Esophagus (tissue), 2 donors: ENCODE results near the gene MKKS. TPM values are rescaled to one million over a fixed set of nuclear protein-coding genes. Genes with fewer than 3 reads are reported as not detected.
"Not testable (repeated sequence)": the region's sequence is repeated elsewhere in the genome, so short reads cannot be mapped to it uniquely, and the experiment has no call there.

Experiments used
- H3K27ac ChIP-seq, 2 donors: one replicate each; pipeline ENCODE4 v1.5.1; 2013; ENCODE audit warnings: low read depth in 2 of 2, mild to moderate bottlenecking in 2 of 2, inconsistent platforms in 1 of 2, low read length in 1 of 2, moderate library complexity in 1 of 2
- H3K27me3 ChIP-seq, 2 donors: one replicate each; pipeline ENCODE4 v1.6.1; 2013; ENCODE audit warnings: low read length in 2 of 2, control low read depth in 1 of 2, mild to moderate bottlenecking in 1 of 2; ENCODE audit not compliant: insufficient read depth in 2 of 2, control insufficient read depth in 1 of 2
- H3K36me3 ChIP-seq, 2 donors: one replicate each; pipeline ENCODE4 v1.6.1; 2013; ENCODE audit warnings: low read length in 1 of 2; ENCODE audit not compliant: control insufficient read depth in 2 of 2, insufficient read depth in 2 of 2
- H3K4me1 ChIP-seq, 2 donors: one replicate each; pipeline ENCODE4 v1.6.1; 2013; ENCODE audit warnings: low read length in 1 of 2; ENCODE audit not compliant: control insufficient read depth in 2 of 2, insufficient read depth in 2 of 2
- H3K4me3 ChIP-seq, 2 donors: one replicate each; pipeline ENCODE4 v1.5.1; 2013; ENCODE audit warnings: low read length in 2 of 2, mild to moderate bottlenecking in 2 of 2, low read depth in 1 of 2, moderate library complexity in 1 of 2
- H3K9me3 ChIP-seq, 2 donors: one replicate each; pipeline ENCODE4 v1.6.1; 2013; ENCODE audit warnings: mild to moderate bottlenecking in 2 of 2, low read depth in 1 of 2, low read length in 1 of 2, moderate library complexity in 1 of 2; ENCODE audit not compliant: control insufficient read depth in 2 of 2, insufficient read depth in 1 of 2
- WGBS, 2 donors: extraction: QIAGEN DNeasy Blood & Tissue Kit; methylation state at CpG; one replicate each; pipeline ENCODE4 v1.1.7; 2013; 5-methylcytosine and 5-hydroxymethylcytosine counted together
- polyA plus RNA-seq, 2 donors: library from polyadenylated mRNA; stranded (reverse); fragments of 200-250 nt; gene quantifications; one replicate each; pipeline ENCODE4 v1.2.3, GENCODE V29; 2013
- donor health status: healthy with polysubstance abuse.
- donor health status: Bipolar disorder and iron deficiency.

Gene MKKS
- polyA plus RNA-seq, 2 donors, result 9.4 to 11.1 TPM

- Histone ChIP-seq H3K36me3 (peaks cover 3 to 4% of the 10 kb centered on the region in 2 donors), H3K9me3 (no peaks in the 10 kb centered on the region), H3K27ac (no peak overlapping the region), H3K4me3 (no peak overlapping the region), H3K27me3 (no peaks in the 10 kb centered on the region), H3K4me1 (no peaks in the 10 kb centered on the region)
- WGBS, 2 donors, result 82 to 87% methylated on average over 3 of the region's 3 CpGs
These were observed 30.9 kb downstream of the MKKS start for GRCh38 chr20:10402938-10403608.

- no peaks in the 10 kb centered on the region for H3K9me3 ChIP-seq
- no peaks in the 10 kb centered on the region for H3K36me3 ChIP-seq
- no peaks in the 10 kb centered on the region for H3K27me3 ChIP-seq
- H3K4me3 ChIP-seq, result no peak overlapping the region
- H3K27ac ChIP-seq, result no peak overlapping the region
- 75 to 77% methylated on average over 3 of the region's 3 CpGs for WGBS, 2 donors
- no peaks in the 10 kb centered on the region for H3K4me1 ChIP-seq
These were observed 35.1 kb downstream of the MKKS start for GRCh38 chr20:10398834-10399369.

GRCh38 chr20:10394752-10395151 lies 39.3 kb downstream of the MKKS start:
- H3K9me3 ChIP-seq, H3K36me3 ChIP-seq, H3K27ac ChIP-seq, H3K4me3 ChIP-seq, H3K27me3 ChIP-seq, H3K4me1 ChIP-seq: not testable (repeated sequence)
- WGBS, 2 donors, result 97 to 99% methylated on average over 20 to 29 of the region's 32 CpGs

GRCh38 chr20:10390709-10391108 lies 43.3 kb downstream of the MKKS start:
- WGBS, 2 donors, result 82 to 88% methylated on average over 2 of the region's 2 CpGs
- Histone ChIP-seq H3K9me3 (no peaks in the 10 kb centered on the region), H3K36me3 (no peaks in the 10 kb centered on the region), H3K4me1 (no peaks in the 10 kb centered on the region), H3K27me3 (no peaks in the 10 kb centered on the region), H3K27ac (no peak overlapping the region), H3K4me3 (no peak overlapping the region)

- no peaks in the 10 kb centered on the region for H3K4me1 ChIP-seq
- H3K4me3 ChIP-seq, result no peak overlapping the region
- no peaks in the 10 kb centered on the region for H3K27me3 ChIP-seq
- no peak overlapping the region for H3K27ac ChIP-seq
- 62 to 74% methylated on average over 4 of the region's 4 CpGs for WGBS, 2 donors
- H3K9me3 ChIP-seq, result no peaks in the 10 kb centered on the region
- H3K36me3 ChIP-seq, result no peaks in the 10 kb centered on the region
These were observed 45.4 kb downstream of the MKKS start for GRCh38 chr20:10388597-10388996.

GRCh38 chr20:10387686-10388085 lies 46.3 kb downstream of the MKKS start:
- WGBS, 2 donors, result 75 to 82% methylated on average over 4 of the region's 4 CpGs
- no peaks in the 10 kb centered on the region for H3K27me3 ChIP-seq

GRCh38 chr20:10385850-10386544 lies 48.0 kb downstream of the MKKS start:
- no peak overlapping the region for H3K4me3 ChIP-seq
- no peak overlapping the region for H3K27ac ChIP-seq
- 65 to 69% methylated on average over 4 of the region's 4 CpGs for WGBS, 2 donors
- H3K27me3 ChIP-seq, result no peaks in the 10 kb centered on the region
- H3K9me3 ChIP-seq, result no peaks in the 10 kb centered on the region
- no peaks in the 10 kb centered on the region for H3K4me1 ChIP-seq
- no peaks in the 10 kb centered on the region for H3K36me3 ChIP-seq

More at GRCh38 chr20:10387686-10388085, 46.3 kb downstream of the MKKS start:
- no peaks in the 10 kb centered on the region for H3K9me3 ChIP-seq
- no peak overlapping the region for H3K4me3 ChIP-seq
- no peaks in the 10 kb centered on the region for H3K4me1 ChIP-seq
- no peaks in the 10 kb centered on the region for H3K36me3 ChIP-seq
- H3K27ac ChIP-seq, result no peak overlapping the region

GRCh38 chr20:10381477-10381876 lies 52.5 kb downstream of the MKKS start:
- H3K9me3 ChIP-seq, result no peaks in the 10 kb centered on the region
- WGBS, 2 donors, result 72 to 74% methylated on average over 2 of the region's 2 CpGs

GRCh38 chr20:10379761-10380160 lies 54.3 kb downstream of the MKKS start:
- Histone ChIP-seq H3K4me1 (no peaks in the 10 kb centered on the region), H3K27me3 (no peaks in the 10 kb centered on the region), H3K9me3 (no peaks in the 10 kb centered on the region), H3K4me3 (no peak overlapping the region), H3K27ac (no peak overlapping the region), H3K36me3 (no peaks in the 10 kb centered on the region)
- 63 to 73% methylated on average over 7 of the region's 7 CpGs for WGBS, 2 donors

More at GRCh38 chr20:10381477-10381876, 52.5 kb downstream of the MKKS start:
- H3K27me3 ChIP-seq, result no peaks in the 10 kb centered on the region
- H3K4me1 ChIP-seq, result no peaks in the 10 kb centered on the region
- no peaks in the 10 kb centered on the region for H3K36me3 ChIP-seq
- no peak overlapping the region for H3K4me3 ChIP-seq
- H3K27ac ChIP-seq, result no peak overlapping the region
